Measurements from ENCODE around the gene S100A3.

- TF ChIP-seq KAT2B (IDR thresholded peaks at IDR 0.05; ENCODE audit: borderline replicate concordance, low read depth, low read length) (no peak), ZNF879 (CRISPR knock-in tag; IDR thresholded peaks at IDR 0.05) (no peak)
Observed at GRCh38 chr1:153543736-153544135, 5.3 kb downstream of the S100A3 start.

Measured in HepG2 (cell line).